Measurements from ENCODE around the gene PTPRB. TPM values are rescaled to one million over a fixed set of nuclear protein-coding genes. Genes with fewer than 3 reads are reported as not detected.

Gene PTPRB
- total and polyA plus RNA-seq, 10 donors: 3.7 to 252 (median 122) TPM

- TF ChIP-seq POLR2A (IDR thresholded peaks at IDR 0.05) (no peak), CTCF (IDR thresholded peaks at IDR 0.05 in 8 of 11, conservative IDR thresholded peaks at IDR 0.05 in 3 of 11) (no peak)
- WGBS, 5 donors: 76 to 87% (median 84%) methylated on average over 3 of the region's 3 CpGs
- Histone ChIP-seq H3K9me3 (no peaks in the 10 kb centered on the region), H3K27ac (no peak overlapping the region), H3K27me3 (replicated peaks in 1 of 7) (peaks cover 0 to 6% (median 0%) of the 10 kb centered on the region in 7 donors), H3K36me3 (no peaks in the 10 kb centered on the region), H3K4me3 (no peak overlapping the region), H3K4me1 (peaks cover 5 to 40% (median 10%) of the 10 kb centered on the region in 6 donors)
- intact Hi-C loops (cut with DNase I; ENCODE audit: low total_unique reads): no loop called here
- no peak for DNase-seq
Measured at GRCh38 chr12:70643939-70644338, 6.7 kb upstream of the PTPRB start.

GRCh38 chr12:70641691-70642090 lies 4.5 kb upstream of the PTPRB start:
- Histone ChIP-seq H3K27me3 (replicated peaks in 1 of 7) (peaks cover 0 to 6% (median 0%) of the 10 kb centered on the region in 7 donors), H3K36me3 (no peaks in the 10 kb centered on the region), H3K27ac (no peak overlapping the region), H3K4me1 (peaks cover 5 to 24% (median 9%) of the 10 kb centered on the region in 6 donors), H3K4me3 (no peak overlapping the region), H3K9me3 (no peaks in the 10 kb centered on the region)
- no peak for DNase-seq
- 69 to 90% (median 88%) methylated on average over 2 of the region's 2 CpGs for WGBS, 5 donors
- TF ChIP-seq POLR2AphosphoS5 (IDR thresholded peaks at IDR 0.05): no peak
- TF ChIP-seq CTCF (IDR thresholded peaks at IDR 0.05 in 8 of 11, conservative IDR thresholded peaks at IDR 0.05 in 3 of 11): no peak
- TF ChIP-seq POLR2A (IDR thresholded peaks at IDR 0.05): no peak
- intact Hi-C loops (cut with DNase I; ENCODE audit: low total_unique reads): no loop called here

- no peak for TF ChIP-seq CTCF (IDR thresholded peaks at IDR 0.05 in 8 of 11, conservative IDR thresholded peaks at IDR 0.05 in 3 of 11)
- TF ChIP-seq POLR2A (IDR thresholded peaks at IDR 0.05): no peak
- TF ChIP-seq POLR2AphosphoS5 (IDR thresholded peaks at IDR 0.05): no peak
- no peak overlapping the region for H3K27ac ChIP-seq
- H3K27me3 ChIP-seq (replicated peaks in 1 of 7): peaks cover 0 to 6% (median 0%) of the 10 kb centered on the region in 7 donors
- 87 to 100% (median 93%) methylated on average over 1 of the region's 1 CpG for WGBS, 5 donors
- H3K36me3 ChIP-seq: no peaks in the 10 kb centered on the region
- peaks cover 0 to 16% (median 6%) of the 10 kb centered on the region in 6 donors for H3K4me1 ChIP-seq
- no peaks in the 10 kb centered on the region for H3K9me3 ChIP-seq
- intact Hi-C loops (cut with DNase I; ENCODE audit: low total_unique reads): no loop called here
- H3K4me3 ChIP-seq: no peak overlapping the region
- DNase-seq: no peak
Measured at GRCh38 chr12:70640901-70641300, 3.7 kb upstream of the PTPRB start.

GRCh38 chr12:70639535-70639934 lies 2.3 kb upstream of the PTPRB start:
- no peaks in the 10 kb centered on the region for H3K27me3 ChIP-seq (replicated peaks in 1 of 7)
- H3K4me1 ChIP-seq: peaks cover 0 to 7% (median 0%) of the 10 kb centered on the region in 6 donors
- H3K4me3 ChIP-seq: no peak overlapping the region
- DNase-seq: no peak
- no peak overlapping the region for H3K27ac ChIP-seq
- no peaks in the 10 kb centered on the region for H3K9me3 ChIP-seq
- WGBS, 5 donors: 90 to 98% (median 97%) methylated on average over 2 of the region's 2 CpGs
- H3K36me3 ChIP-seq: no peaks in the 10 kb centered on the region
- TF ChIP-seq CTCF (IDR thresholded peaks at IDR 0.05 in 8 of 11, conservative IDR thresholded peaks at IDR 0.05 in 3 of 11): no peak
- no peak for TF ChIP-seq POLR2A (IDR thresholded peaks at IDR 0.05)
- no peak for TF ChIP-seq POLR2AphosphoS5 (IDR thresholded peaks at IDR 0.05)
- intact Hi-C loops (cut with DNase I; ENCODE audit: low total_unique reads): no loop called here

Measured in spleen (tissue), 11 donors.